HEK293 (cell line): ENCODE measurements around the gene ITIH1.

Experiments used
- CTCF ChIP-seq: fragments of 450-650 bp; formaldehyde crosslinking; IDR thresholded peaks from 2 replicates; pipeline ENCODE4 v1.5.1; 2016; ENCODE audit warnings: missing biosample characterization, missing genetic modification characterization
- KLF1 ChIP-seq: fragments of 450-650 bp; formaldehyde crosslinking; IDR thresholded peaks from 2 replicates; pipeline ENCODE4 v1.5.1; 2016; ENCODE audit warnings: missing biosample characterization, missing genetic modification characterization
- PRDM2 ChIP-seq: fragments of 450-650 bp; formaldehyde crosslinking; IDR thresholded peaks from 2 replicates; pipeline ENCODE4 v1.5.1; 2016; ENCODE audit warnings: missing biosample characterization, missing genetic modification characterization, borderline replicate concordance
- REPIN1 ChIP-seq: fragments of 450-650 bp; formaldehyde crosslinking; IDR thresholded peaks from 2 replicates; pipeline ENCODE4 v1.5.1; 2017; ENCODE audit warnings: missing biosample characterization, missing genetic modification characterization, low read depth
- TCF7L2 ChIP-seq: IDR thresholded peaks from 2 replicates; pipeline ENCODE4 v1.6.1; 2011; ENCODE audit warnings: low read depth, mild to moderate bottlenecking, inconsistent platforms, low read length, moderate library complexity, borderline replicate concordance
- ZBTB21 ChIP-seq: fragments of 450-650 bp; formaldehyde crosslinking; IDR thresholded peaks from 2 replicates; pipeline ENCODE4 v1.5.1; 2017; ENCODE audit warnings: missing biosample characterization, missing genetic modification characterization
- ZNF274 ChIP-seq, 2 experiments: fragments of 200-500 bp in 1 of 2; fragments of 450-650 bp in 1 of 2; sonication (Bioruptor generic) in 1 of 2; formaldehyde crosslinking in 1 of 2; IDR thresholded peaks; 2 replicates each; pipeline versions ENCODE4 v1.5.1 to v1.6.1; 2014 to 2016; ENCODE audit warnings: borderline replicate concordance in 1 of 2, inconsistent platforms in 1 of 2, low read length in 1 of 2, missing biosample characterization in 1 of 2, missing genetic modification characterization in 1 of 2
- ZNF777 ChIP-seq: fragments of 450-650 bp; formaldehyde crosslinking; IDR thresholded peaks from 2 replicates; pipeline ENCODE4 v1.5.1; 2017; ENCODE audit warnings: missing biosample characterization, missing genetic modification characterization, borderline replicate concordance

- TF ChIP-seq ZNF274 (IDR thresholded peaks at IDR 0.05; ENCODE audit: low read length) (no peak), ZNF274 (tag by site-specific recombination; IDR thresholded peaks at IDR 0.05; ENCODE audit: borderline replicate concordance) (no peak), KLF1 (no peak), CTCF (no peak), ZNF777 (tag by site-specific recombination) (no peak), TCF7L2 (no peak), ZBTB21 (no peak), REPIN1 (no peak), PRDM2 (tag by site-specific recombination) (no peak)
Observed at GRCh38 chr3:52789746-52790040, 12.3 kb downstream of the ITIH1 start.
